Vagina (tissue), 2 donors: ENCODE data around the gene AKAP8L.

Source experiments
- CTCF ChIP-seq, 3 experiments: fragments of 450-650 bp in 2 of 3; fragments of 200-600 bp in 1 of 3; sonication (generic) in 1 of 3; IDR thresholded peaks; one replicate each; pipeline ENCODE4 v1.5.1; 2017 to 2019; ENCODE audit warnings: antibody characterized with exemption in 3 of 3, mild to moderate bottlenecking in 2 of 3, moderate library complexity in 2 of 3
- POLR2A ChIP-seq, 2 donors: fragments of 450-650 bp; IDR thresholded peaks; one replicate each; pipeline ENCODE4 v1.6.1; 2017; ENCODE audit warnings: antibody characterized with exemption in 2 of 2, mild to moderate bottlenecking in 2 of 2, moderate library complexity in 2 of 2

DNA sequence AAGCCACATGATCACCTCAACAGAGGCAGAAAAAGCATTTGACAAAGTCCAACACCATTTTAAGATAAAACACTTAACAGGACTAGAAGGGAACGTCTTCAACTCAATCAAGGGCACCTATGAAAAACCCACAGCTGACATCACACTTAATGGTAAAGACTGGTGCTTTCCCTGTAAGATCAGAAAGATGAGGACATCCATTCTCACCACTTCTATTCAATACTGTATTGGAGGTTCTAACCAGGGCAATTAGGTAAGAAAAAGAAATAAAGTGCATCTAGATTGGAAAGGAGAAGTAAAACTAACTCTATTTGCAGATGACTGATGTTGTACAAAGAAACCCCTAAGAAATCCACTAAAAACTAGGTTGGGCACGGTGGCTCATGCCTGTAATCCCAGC is 28.0 kb downstream of the AKAP8L start:
- TF ChIP-seq CTCF (IDR thresholded peaks at IDR 0.05) (no peak), POLR2A (IDR thresholded peaks at IDR 0.05) (no peak)
